ENCODE data around the gene PWWP2B. TPM values are rescaled to one million over a fixed set of nuclear protein-coding genes. Genes with fewer than 3 reads are reported as not detected.

The PWWP2B gene
- total RNA-seq, result 8.2 and 12.9 TPM in 2 replicates

DNA sequence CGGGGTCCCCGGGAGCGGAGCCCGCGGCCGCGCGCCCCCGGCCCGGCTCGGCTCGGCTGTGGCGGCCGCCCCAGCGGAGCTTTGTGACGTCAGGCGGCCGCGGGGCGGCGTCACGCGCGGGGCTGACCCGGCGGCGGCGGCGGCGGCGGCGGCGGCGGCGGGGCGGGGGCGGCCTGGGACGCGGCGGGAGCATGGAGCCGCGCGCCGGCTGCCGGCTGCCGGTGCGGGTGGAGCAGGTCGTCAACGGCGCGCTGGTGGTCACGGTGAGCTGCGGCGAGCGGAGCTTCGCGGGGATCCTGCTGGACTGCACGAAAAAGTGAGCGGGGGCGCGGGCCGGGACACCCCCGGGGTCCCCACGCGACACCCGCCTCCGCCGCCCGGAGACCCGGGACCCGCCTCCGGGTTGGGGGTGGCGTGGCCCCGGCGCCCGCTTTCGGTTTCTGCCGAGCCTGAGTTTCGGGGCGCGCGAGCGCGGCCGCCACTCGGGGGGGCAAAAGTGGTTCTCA is at the start of gene PWWP2B:
TSS of gene PWWP2B (plus strand) at position 165 of the 506 bp plus-strand sequence. CDS start at position 192, 27 bp downstream.
- peak within 1 kb of the TSS; percentile 65 for H3K4me3 ChIP-seq (ENCODE audit: low read depth, low read length)
- TF ChIP-seq, protein P1, sequence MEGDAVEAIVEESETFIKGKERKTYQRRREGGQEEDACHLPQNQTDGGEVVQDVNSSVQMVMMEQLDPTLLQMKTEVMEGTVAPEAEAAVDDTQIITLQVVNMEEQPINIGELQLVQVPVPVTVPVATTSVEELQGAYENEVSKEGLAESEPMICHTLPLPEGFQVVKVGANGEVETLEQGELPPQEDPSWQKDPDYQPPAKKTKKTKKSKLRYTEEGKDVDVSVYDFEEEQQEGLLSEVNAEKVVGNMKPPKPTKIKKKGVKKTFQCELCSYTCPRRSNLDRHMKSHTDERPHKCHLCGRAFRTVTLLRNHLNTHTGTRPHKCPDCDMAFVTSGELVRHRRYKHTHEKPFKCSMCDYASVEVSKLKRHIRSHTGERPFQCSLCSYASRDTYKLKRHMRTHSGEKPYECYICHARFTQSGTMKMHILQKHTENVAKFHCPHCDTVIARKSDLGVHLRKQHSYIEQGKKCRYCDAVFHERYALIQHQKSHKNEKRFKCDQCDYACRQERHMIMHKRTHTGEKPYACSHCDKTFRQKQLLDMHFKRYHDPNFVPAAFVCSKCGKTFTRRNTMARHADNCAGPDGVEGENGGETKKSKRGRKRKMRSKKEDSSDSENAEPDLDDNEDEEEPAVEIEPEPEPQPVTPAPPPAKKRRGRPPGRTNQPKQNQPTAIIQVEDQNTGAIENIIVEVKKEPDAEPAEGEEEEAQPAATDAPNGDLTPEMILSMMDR (IDR thresholded peaks at IDR 0.05; ENCODE audit: insufficient read depth, low read depth, low read length), result no peak
- DNase-seq (ENCODE audit: low read depth), result peak; percentile 49

DNA sequence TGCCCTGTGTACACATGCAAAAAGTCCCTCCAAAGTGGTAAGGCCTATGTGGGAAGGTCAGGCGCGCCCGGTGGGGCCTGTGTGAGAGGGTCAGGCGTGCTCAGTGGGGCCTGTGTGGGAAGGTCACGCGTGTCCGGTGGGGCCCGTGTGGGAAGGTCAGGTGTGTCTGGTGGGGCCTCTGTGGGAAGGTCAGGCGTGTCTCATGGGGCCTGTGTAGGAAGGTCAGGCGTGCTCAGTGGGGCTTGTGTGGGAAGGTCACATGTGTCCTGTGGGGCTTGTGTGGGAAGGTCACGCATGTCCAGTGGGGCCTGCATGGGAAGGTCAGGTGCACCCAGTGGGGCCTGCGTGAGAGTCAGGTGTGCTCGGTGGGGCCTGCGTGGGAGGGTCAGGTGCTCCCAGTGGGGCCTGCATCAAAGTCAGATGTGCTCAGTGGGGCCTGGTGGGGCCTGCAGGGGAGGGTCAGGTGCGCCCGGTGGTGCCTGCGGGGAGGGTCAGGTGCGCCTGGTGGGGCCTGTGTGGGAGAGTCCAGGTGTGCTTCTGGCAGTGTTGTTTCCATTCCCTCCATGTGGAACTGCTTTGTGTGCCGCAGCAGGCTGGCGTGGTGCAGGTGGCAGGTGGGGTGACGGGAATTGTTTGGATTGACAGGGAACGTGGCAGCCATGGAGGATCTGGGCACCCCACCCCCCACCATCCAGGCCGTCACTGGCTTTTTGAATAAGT is 49.6 kb upstream of the PWWP2B start:
- TF ChIP-seq, protein P1 (IDR thresholded peaks at IDR 0.05; ENCODE audit: insufficient read depth, low read depth, low read length), result no peak
- no peak for DNase-seq (ENCODE audit: low read depth)
- H3K4me3 ChIP-seq (ENCODE audit: low read depth, low read length), result no peak overlapping the region

DNA sequence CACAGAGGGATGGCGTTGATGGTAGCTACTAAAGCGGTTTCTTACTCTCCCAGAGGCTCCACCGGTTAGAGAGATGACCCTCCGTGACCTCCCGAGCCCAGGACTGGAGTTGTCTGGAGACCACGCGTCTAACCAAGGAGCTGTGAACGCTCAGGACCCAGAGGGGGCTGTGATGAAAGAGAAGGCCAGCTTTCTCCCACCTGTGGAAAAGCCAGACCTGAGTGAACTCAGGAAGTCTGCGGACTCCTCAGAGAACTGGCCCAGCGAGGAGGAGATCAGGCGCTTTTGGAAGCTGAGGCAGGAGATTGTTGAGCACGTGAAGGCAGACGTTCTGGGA is 49.1 kb upstream of the PWWP2B start:
- TF ChIP-seq, protein P1 (IDR thresholded peaks at IDR 0.05; ENCODE audit: insufficient read depth, low read depth, low read length), result no peak
- no peak for DNase-seq (ENCODE audit: low read depth)
- no peak overlapping the region for H3K4me3 ChIP-seq (ENCODE audit: low read depth, low read length)

DNA sequence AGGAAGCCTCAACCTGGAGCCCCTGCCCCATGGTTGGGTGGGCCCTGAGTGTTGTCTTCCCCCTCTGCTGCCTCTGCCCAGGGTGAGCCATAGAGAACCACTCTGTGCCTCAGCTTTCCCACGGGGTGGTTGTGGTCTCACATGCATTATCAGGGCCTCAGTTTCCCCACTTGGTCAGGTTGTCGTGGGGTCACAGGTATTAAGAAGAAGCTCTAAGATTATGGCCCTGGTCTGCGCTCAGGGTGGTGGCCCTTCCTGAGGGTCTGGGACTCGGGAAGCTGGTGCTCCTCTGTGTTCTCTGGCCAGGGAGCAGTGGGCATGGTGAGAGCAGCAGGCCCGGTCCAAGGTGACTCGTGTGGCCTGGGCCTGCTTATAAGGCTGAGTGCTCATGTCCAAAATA is 47.2 kb upstream of the PWWP2B start:
- TF ChIP-seq, protein P1 (IDR thresholded peaks at IDR 0.05; ENCODE audit: insufficient read depth, low read depth, low read length), result no peak
- no peak for DNase-seq (ENCODE audit: low read depth)
- no peak overlapping the region for H3K4me3 ChIP-seq (ENCODE audit: low read depth, low read length)

DNA sequence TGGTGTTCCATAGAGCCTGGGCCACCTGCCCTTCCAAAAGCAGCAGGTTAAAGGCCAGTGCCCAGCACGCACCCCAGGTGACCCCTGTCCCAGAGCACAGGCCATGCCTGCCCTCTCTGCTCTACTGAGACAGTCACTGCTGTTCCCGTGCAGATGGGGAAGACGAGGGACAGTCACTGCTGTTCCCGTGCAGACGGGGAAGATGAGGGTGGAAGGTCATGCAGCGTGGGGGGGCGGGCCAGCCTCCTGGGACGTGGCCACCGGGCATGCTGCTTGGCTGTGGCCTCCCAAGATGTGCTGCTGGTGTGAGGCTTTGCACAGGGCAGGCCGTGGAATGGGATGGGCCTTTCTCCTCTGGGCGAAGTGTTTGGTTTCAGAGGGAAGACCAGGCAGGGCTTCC is 46.6 kb upstream of the PWWP2B start:
- TF ChIP-seq, protein P1 (IDR thresholded peaks at IDR 0.05; ENCODE audit: insufficient read depth, low read depth, low read length), result no peak
- no peak overlapping the region for H3K4me3 ChIP-seq (ENCODE audit: low read depth, low read length)
- DNase-seq (ENCODE audit: low read depth), result no peak

DNA sequence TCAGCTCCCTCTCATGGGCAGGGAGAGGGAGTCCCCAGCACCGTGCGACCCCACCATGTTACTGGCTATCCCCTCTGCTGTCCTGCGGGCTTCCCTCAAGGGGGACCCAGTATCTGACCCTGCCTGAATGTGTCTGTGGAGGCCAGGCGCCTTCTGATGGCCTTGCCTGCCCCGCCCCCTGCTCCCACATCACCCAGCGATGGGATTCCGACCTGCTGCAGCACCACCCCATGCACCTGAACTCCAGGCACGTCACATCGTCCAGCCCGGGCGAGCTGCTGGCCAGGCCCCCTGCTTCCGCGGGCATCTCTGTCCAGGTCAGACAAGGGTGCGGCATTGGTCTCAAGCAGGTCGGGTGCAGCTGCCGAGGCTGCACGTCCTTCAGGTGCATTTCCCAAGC is 46.1 kb upstream of the PWWP2B start:
- no peak overlapping the region for H3K4me3 ChIP-seq (ENCODE audit: low read depth, low read length)
- TF ChIP-seq, protein P1 (IDR thresholded peaks at IDR 0.05; ENCODE audit: insufficient read depth, low read depth, low read length), result no peak
- no peak for DNase-seq (ENCODE audit: low read depth)

DNA sequence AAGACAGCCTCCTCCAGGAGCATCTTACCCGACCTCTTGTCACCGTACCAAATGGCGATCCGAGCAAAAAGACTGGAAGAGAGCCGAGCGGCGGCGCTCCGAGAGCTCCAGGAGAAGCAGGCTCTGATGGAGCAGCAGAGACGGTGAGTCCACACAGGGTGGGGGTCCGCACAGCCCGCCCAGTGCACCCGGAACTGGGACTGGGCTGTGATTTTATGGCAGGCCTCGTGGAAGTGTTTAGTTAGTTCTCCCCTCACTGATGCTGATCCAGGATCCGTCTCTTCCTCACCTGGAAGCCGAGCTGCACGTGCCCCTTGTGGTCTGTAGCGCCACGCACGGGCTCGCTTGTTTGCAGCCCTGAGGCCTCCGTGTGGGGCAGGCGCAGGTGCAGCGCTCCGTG is 45.4 kb upstream of the PWWP2B start:
- TF ChIP-seq, protein P1 (IDR thresholded peaks at IDR 0.05; ENCODE audit: insufficient read depth, low read depth, low read length), result no peak
- DNase-seq (ENCODE audit: low read depth), result no peak

More for the DNA sequence above, 45.4 kb upstream of the PWWP2B start:
- H3K4me3 ChIP-seq (ENCODE audit: low read depth, low read length), result no peak overlapping the region

Data from fibroblast of villous mesenchyme (primary cell).